HG02571 (cell line): ENCODE results near the gene BRAT1.
"Not testable (repeated sequence)": the region's sequence is repeated elsewhere in the genome, so short reads cannot be mapped to it uniquely, and the experiment has no call there.

ENCODE experiments used
- ATAC-seq: cut with Tn5 transposase; IDR thresholded peaks from one replicate; pipeline ENCODE4 v1.9.1; 2021; ENCODE audit warnings: mild to moderate bottlenecking, moderate library complexity; ENCODE audit not compliant: unreplicated experiment

The BRAT1 gene

GRCh38 chr7:2539031-2539911 lies 16.1 kb downstream of the BRAT1 start:
- no peak for ATAC-seq

- no peak for ATAC-seq
Measured at GRCh38 chr7:2537981-2538851, 17.1 kb downstream of the BRAT1 start.

DNA sequence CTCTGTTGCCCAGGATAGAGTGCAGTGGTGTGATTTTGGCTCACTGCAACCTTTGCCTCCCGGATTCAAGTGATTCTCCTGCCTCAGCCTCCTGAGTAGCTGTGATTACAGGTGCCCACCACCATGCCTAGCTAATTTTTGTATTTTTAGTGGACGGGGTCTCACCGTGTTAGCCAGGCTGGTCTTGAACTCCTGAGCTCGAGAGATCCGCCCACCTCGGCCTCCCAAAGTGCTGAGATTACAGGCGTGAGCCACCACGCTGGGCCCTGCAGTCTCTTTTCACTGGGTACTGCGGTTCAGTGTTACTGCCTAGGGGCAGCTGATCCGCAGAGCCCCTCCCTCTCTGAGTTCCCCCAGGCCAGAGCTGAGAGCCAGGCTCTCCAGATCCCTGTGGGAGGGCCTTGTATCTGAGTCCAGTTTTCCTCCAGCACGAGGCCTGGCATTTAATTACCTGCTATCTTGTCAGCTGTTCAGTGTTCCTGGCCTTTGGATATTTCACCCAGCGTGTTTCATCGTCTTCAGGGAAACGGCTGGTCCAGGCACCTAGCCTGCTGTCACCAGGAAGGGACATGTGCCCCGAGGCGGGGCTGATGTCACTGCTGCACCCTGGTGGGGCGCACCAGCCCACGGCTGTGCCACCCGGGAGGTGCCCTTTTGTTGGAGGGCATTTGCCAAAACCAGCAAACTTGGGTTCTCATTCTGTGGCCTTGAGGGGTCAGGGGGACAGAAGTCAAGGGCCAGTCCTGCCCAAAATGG lies 19.3 kb downstream of the BRAT1 start:
- ATAC-seq, result not testable (repeated sequence)

- ATAC-seq, result not testable (repeated sequence)
Measured at GRCh38 chr7:2534214-2534613, 21.1 kb downstream of the BRAT1 start.

DNA sequence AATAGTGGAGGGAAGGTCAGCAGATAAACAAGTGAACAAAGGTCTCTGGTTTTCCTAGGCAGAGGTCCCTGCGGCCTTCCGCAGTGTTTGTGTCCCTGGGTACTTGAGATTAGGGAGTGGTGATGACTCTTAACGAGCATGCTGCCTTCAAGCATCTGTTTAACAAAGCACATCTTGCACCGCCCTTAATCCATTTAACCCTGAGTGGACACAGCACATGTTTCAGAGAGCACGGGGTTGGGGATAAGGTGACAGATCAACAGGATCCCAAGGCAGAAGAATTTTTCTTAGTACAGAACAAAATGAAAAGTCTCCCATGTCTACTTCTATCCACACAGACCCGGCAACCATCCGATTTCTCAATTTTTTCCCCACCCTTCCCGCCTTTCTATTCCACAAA lies 21.8 kb downstream of the BRAT1 start:
- ATAC-seq, result not testable (repeated sequence)

DNA sequence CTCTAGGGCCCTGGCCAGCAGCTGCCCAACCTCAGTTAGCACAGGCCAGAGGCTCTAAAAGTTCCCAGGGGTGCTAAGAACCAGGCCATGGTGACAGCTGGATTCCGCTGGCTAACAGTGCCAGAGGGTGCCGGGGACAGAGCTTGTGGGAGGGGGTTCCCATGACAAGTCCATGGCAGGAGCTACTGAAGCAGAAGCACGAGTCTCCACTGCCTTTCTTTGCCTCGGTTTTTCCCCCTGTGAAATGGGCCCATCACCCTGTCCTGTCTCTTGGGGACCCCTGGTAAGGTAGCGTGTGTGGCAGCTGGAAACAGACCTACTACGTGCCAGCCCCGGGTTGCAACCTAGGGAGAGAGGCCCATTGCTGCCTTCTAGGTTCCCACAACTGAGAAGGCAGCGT lies 22.5 kb downstream of the BRAT1 start:
- not testable (repeated sequence) for ATAC-seq

GRCh38 chr7:2532199-2532772 lies 23.0 kb downstream of the BRAT1 start:
- ATAC-seq, result not testable (repeated sequence)

DNA sequence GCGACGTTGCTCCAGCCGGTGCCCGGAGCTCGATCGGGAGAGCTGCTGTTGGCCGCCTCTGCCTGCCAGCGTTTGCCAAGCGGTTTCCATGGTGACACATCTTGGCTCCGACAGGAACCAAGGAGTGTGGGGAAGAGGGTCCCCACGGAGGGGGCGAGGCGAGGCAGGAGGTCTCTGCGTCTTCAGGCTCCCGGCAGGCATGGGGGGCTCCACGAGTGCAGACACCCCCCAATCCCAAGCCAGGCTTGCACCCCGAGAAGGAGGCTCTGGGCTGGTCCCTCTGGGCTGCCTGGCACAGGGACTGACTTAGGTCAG lies 23.6 kb downstream of the BRAT1 start:
- ATAC-seq, result not testable (repeated sequence)

- not testable (repeated sequence) for ATAC-seq
Measured at GRCh38 chr7:2530994-2531795, 24.1 kb downstream of the BRAT1 start.

DNA sequence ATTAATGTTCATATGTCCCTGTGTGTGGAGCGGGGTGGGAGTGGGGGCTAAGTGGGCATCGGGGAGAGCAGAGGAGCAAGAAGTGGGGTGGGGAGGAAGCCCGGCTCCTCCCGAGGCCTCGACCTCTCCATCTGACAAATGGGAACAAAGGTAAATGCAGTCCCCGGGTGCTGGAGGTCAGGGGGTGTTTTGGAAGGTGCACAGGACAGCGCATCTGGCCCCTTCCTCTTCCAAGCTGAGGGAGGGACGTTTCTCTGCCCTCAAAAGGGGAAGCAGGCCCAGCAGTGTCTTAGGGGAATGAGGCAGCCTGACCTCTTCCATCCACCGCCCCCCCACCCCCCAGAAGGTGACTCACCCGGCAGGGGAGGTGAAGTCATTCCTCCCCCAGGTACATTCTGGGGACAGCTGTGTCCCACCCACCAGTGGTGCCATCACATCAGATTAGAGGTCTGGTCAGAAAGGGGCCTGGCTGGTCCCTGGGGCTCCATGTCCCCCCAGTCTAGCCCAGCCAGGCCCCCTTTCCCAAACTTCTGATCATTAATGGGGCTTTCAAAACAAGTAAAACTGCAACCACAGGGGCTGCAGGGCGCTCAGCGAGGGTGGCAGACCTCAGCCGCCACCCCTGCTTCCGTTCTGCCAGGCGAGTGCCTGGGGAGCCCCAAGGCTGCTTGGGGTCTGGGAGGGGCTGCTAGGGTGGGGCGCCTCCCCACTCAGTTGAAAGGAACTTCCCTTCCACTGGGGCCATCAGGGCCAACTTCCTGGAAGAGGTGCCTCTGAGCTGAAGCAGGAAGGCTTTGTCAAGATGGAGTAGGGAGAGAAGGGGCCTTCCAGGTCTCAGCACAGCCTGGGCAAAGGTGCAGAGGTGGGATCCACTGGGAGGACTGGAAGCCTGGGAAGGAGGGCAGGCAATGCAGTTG lies 25.0 kb downstream of the BRAT1 start:
- ATAC-seq, result no peak

GRCh38 chr7:2529161-2530070 lies 25.9 kb downstream of the BRAT1 start:
- ATAC-seq, result no peak

- ATAC-seq, result no peak
Measured at GRCh38 chr7:2528481-2529095, 26.7 kb downstream of the BRAT1 start.

- no peak for ATAC-seq
Measured at GRCh38 chr7:2527505-2528467, 27.5 kb downstream of the BRAT1 start.

- no peak for ATAC-seq
Measured at GRCh38 chr7:2526659-2527504, 28.4 kb downstream of the BRAT1 start.
